Smooth muscle cell of the pulmonary artery (primary cell): Measurements from ENCODE around the gene PRAMEF6. TPM values are rescaled to one million over a fixed set of nuclear protein-coding genes. Genes with fewer than 3 reads are reported as not detected.

Source experiments
- total RNA-seq: library from RNA; depleted of rRNA; stranded (reverse); fragments of >200 nt; gene quantifications from 2 replicates; pipeline ENCODE4 v1.2.3, GENCODE V29; 2014

The PRAMEF6 gene
- total RNA-seq = not detected in 2 replicates

DNA sequence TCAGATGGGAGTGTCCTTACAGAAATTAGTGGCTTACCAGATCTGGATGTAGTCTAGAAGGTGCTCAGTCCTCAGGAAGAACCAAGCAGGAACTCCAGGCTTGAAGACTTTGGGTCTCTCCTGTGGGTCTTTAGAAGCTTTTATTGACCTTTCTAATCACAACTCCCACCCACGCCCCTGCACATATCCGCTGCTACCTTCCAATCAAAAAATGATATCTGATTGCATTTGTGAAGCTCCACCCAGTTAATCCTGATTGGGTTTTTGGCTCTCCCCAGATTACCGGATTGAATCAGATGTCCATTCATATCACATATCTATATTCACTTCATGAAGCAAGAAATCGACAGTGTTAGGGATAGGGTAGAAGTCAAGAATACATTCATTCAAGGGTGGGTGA, at the start of gene PRAMEF6:
PRAMEF6 (minus strand) TSS at position 101 of the 400 bp plus-strand sequence. CDS start 5,062 bp downstream, outside the sequence.

DNA sequence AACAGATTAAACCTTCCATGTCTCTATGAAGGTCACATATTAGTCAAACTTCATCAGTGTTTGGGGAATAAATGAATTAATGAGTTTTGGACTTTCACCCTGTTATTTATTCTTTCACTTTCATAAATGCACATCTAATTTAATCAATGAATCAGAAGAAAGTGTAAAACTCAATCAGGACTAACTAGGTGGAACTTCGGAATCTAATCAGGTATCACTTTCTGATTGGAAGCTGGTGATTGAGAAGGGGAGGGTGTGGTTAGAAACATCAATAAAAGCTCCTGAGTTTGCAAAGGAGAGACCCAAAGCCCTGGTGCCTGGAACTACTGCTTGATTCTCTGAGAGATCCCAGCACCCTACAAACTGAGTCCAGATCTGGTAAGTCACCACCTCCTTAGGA, 31.1 kb downstream of the PRAMEF6 start, which contains the start of gene PRAMEF7:
PRAMEF7 (plus strand) TSS at position 301 of the 400 bp plus-strand sequence. CDS start 1,083 bp downstream, outside the sequence.

DNA sequence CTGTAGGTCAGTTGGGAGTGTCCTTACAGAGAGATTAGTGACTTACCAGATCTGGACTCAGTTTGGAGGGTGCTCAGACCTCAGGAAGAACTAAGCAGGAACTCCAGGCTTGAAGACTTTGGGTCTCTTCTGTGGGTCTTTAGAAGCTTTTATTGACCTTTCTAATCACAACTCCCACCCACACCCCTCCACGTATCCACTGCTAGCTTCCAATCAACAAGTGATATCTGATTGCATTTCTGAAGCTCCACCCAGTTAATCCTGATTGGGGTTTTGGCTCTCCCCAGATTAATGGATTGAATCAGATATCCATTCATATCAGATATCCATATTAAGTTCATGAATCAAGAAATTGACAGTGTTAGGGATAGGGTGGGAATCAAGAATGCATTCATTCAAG, 49.2 kb downstream of the PRAMEF6 start, which contains the start of gene PRAMEF10:
PRAMEF10 (minus strand) TSS at position 101 of the 400 bp plus-strand sequence. CDS start 2,423 bp downstream, outside the sequence.

Other genes starting within 250 kb of the PRAMEF6 start
- gene AADACL3, start 231.5 kb downstream of the PRAMEF6 start, total RNA-seq = not detected in 2 replicates
- gene CFAP107, start 201.4 kb downstream of the PRAMEF6 start, total RNA-seq = not detected in 2 replicates
- gene PRAMEF12, start 173.8 kb downstream of the PRAMEF6 start, total RNA-seq = not detected in 2 replicates
- gene PRAMEF1, start 156.2 kb downstream of the PRAMEF6 start, total RNA-seq = not detected in 2 replicates
- gene PRAMEF11, start 116.2 kb downstream of the PRAMEF6 start, total RNA-seq = not detected in 2 replicates
- not detected in 2 replicates for gene HNRNPCL1, start 98.9 kb downstream of the PRAMEF6 start, total RNA-seq
- gene PRAMEF2, start 90.5 kb downstream of the PRAMEF6 start, total RNA-seq = not detected in 2 replicates
- not detected in 2 replicates for gene PRAMEF4, start 61.4 kb downstream of the PRAMEF6 start, total RNA-seq
- gene PRAMEF10, start 49.3 kb downstream of the PRAMEF6 start, total RNA-seq = not detected in 2 replicates
- gene PRAMEF7, start 31.0 kb downstream of the PRAMEF6 start, total RNA-seq = not detected in 2 replicates
- gene PRAMEF27, start 109.0 kb upstream of the PRAMEF6 start, total RNA-seq = not detected in 2 replicates
- gene HNRNPCL3, start 113.2 kb upstream of the PRAMEF6 start, total RNA-seq = not detected in 2 replicates
- gene PRAMEF25, start 123.2 kb upstream of the PRAMEF6 start, total RNA-seq = not detected in 2 replicates
- not detected in 2 replicates for gene HNRNPCL2, start 169.3 kb upstream of the PRAMEF6 start, total RNA-seq
- not detected in 2 replicates for gene PRAMEF26, start 208.4 kb upstream of the PRAMEF6 start, total RNA-seq
- gene HNRNPCL4, start 218.1 kb upstream of the PRAMEF6 start, total RNA-seq = not detected in 2 replicates
- not detected in 2 replicates for gene PRAMEF9, start 224.3 kb upstream of the PRAMEF6 start, total RNA-seq